ENCODE data around the gene AHR.

AHR gene

DNA sequence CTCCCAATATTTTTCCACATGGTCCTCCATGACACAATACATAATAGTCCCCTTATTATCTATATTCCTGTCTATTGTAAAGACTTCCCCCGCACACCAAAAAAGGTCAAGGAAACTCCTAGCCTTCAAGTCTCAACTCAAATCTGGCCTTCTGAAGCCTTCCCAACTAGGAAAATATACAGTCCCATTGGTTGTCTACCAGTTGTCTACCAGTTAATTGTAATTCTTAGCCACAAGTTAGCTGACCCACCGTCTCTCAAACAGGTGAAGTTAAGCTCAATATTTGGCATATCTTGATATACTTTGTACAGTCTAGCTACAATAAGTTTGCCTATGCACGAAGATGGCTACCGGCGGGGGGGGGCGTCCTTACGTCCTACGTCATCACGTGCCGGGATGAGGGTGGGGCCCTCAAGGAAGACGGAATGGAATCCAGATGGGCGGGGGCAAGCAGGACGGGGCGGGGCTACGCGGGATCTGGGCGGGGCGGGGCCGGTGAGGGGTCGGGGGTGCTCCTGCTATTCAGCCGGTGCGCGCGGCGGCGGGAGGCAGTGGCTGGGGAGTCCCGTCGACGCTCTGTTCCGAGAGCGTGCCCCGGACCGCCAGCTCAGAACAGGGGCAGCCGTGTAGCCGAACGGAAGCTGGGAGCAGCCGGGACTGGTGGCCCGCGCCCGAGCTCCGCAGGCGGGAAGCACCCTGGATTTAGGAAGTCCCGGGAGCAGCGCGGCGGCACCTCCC lies at the start of gene AHR:
TSS of gene AHR (plus strand) at position 551 of the 738 bp plus-strand sequence. CDS start 613 bp downstream, outside the sequence.
- in situ Hi-C loops (cut with HindIII; ENCODE audit: low sequenced_read_pairs), result no loop called here

DNA sequence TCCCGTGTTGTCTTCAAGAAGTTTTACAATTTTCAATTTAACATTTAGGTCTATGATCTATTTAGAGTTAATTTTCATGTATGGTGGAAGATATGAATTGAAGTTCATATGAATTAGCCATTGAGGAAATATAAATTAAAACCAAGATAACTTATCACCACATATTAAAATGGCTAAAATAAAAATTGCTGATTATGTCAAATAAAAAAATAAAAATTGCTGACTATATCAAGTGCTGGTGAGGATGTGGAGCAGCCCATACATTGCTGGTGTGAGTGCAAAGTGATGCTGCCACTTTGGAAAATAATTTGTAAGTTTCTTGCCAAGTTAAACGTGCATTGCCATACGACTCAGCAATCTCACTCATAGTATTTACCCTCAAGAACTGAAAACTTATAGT lies 44.6 kb upstream of the AHR start:
- in situ Hi-C loops (cut with HindIII; ENCODE audit: low sequenced_read_pairs), result no loop called here

DNA sequence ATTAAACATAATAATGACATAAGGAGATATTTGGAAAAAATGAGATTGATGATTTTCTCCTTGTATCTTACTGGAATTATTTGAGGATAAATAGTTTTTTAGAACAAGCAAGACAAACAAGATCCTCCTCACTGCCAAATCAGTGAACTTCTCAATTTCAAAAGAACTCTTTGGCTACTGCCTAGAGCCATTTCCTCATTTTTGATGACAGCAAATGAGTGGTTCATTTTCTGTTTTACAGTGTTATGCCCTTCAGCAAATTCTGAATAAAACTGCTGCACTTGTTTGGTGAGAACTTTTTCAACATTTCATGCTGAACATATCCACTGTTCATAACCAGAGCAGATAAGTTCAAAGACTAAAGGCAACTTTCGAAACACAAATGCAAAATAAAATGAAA lies 42.5 kb upstream of the AHR start:
- in situ Hi-C loops (cut with HindIII; ENCODE audit: low sequenced_read_pairs), result no loop called here

DNA sequence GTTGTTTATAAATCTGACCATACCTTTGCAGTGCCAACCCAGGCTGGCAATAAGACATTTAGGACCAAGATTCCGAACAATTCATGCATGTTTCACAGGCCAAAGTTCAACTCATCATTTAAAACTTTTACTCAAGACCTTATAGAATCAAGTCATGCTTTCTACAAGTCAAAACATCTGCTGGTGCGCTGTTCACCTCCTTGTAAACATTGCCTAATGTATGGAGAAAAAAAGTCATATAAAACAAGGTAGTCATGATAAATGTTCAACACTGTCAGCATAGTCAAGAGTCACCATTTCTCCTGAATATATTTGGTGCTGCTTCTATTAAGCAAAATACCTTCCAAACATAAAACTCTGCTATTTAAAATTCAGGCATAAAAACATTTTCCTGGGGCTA lies 42.1 kb upstream of the AHR start:
- in situ Hi-C loops (cut with HindIII; ENCODE audit: low sequenced_read_pairs), result no loop called here

DNA sequence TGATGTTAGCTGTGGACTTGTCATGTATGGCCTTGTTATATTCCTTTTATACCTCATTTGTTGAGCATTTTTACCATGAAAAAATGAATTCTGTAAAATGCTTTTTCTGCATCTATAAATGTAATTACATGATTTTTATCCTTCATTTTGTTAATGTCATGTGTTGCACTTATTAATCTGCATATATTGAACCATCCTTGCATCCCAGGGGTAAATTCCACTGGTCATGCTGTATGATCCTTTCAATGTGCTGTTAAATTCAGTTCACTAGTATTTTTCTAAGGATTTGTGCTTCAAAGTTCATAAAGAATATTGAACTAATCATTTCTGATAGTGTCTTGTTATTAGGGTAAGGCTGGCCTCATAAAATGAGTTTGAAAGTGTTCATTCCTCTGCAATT lies 31.9 kb upstream of the AHR start:
- in situ Hi-C loops (cut with HindIII; ENCODE audit: low sequenced_read_pairs), result no loop called here

DNA sequence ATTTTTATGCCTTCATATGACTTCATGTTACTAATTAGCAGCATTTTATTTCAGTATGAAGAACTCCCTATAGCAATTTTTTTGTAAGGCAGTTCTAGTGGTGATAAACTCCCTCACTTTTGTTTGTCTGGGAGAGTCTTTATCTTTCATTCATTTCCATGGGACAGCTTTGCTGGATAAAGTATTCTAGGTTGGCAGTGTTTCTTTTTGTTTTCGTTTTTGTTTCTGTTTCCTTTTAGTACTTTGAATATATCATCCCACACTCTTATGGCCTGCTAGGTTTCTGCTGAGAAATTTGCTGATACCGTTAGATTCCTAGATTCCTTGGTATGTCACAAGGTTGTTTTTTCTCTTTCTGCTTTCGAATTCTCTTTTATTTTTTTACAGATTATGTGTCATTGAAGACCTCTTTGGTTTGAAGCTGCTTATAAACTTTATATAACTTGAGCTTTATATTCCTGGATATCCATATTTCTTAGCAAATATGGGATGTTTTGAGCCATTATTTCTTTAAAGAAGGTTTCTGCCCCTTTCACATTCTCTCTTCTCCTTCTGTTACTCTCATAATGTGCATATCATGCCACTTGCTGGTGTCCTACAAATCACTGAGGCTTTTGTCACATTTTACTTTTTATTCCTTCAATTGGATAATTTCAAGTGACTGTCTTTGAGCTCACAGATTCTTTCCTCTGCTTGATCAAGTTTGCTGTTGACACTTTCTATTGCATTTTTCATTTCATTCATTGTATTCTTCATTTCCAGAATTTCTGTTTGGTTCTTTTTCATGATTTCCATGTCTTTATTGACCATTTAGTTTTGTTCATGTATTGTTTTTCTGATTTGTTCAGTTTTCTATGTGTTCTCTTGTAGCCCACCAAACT lies 28.9 kb upstream of the AHR start:
- in situ Hi-C loops (cut with HindIII; ENCODE audit: low sequenced_read_pairs), result no loop called here

DNA sequence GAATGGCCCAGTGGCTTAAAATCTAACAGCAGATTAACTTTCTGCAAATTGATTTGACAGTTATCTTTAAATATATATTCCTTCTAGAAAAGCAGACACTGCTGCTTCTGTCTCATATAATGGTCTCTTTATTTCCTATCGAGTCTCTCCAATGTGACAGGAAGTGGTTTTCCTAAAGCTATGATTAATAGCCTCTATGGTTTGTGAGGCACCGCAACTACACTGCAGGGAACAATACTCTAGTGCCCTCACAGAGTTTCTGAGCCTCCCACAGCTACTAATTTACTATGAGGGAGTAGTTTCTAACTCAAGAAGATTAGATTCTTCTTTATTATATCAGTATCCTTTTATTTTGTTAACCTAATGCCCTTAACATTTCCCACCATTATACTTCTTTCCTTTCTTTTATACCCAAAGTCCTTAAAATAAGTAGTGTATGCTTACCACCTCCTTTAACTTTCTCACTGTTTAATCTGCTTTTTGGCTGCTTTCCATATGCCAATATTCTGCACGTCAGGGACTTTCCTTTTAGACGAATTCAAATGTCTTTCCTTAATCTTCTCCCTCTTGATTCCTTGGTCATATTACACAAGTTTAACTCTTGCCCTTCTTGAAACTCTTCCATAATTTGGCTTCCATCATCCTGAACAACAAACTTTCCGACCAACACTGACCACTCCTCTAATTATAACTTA lies 23.8 kb upstream of the AHR start:
- in situ Hi-C loops (cut with HindIII; ENCODE audit: low sequenced_read_pairs), result no loop called here

DNA sequence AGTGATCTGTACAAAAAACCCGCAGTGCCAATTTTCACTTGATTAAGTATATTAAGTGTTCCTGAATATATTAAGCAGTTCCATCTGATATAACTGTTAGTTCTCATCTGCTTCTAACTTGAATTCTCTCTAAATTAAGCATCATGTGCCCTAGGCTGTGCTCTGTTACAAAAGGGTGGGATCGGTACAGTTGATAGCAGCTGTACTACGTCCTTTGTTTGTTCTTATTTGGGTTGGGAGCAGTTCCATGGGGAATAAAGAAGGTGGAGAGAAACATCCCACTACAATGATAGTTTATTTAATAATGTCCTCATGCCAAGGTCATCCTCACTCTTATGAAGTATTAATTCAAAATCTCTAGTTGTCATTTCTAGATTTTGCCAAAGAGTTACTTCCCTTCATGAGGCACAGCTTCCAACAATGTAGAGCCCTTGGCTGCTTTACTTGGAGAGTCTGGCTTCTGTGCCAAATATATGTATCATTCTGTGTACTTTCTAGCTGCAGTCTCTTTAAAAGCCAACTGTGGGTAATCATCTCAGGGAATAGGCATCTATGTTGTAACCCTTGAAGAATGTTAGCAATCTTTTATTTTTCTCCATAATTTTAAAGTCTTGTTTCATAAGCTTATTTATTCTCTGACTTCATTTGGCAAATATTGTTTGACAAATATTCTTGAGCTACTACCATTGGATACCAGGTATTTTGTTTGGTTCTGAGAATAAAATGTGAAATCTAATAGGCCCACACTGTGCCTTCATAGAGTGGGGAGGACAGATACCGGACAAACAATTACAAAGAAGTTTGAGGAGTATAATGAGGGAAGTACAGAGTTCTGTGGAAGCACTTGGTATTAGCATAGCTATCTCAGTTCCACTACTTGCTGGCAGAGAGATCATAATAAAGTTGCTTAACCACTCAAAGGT lies 22.4 kb upstream of the AHR start:
- in situ Hi-C loops (cut with HindIII; ENCODE audit: low sequenced_read_pairs), result no loop called here

DNA sequence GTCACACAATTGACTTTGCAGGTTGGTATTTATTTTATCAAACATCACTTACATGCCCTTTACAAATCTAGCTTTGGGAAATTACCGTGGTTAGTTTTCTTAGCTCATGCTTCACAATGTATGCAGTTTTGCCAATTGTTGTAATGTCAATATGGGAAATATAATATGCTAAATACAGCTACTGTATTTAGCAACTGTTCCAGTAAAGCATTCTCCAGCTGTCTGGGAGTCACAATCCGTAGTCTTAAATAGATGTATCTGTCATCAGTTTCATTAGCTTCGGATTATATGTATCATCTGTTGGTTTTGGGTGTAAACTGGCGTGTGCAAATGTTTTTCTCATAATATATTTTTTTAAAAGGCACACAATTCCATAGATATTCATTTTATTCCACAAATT lies 19.4 kb upstream of the AHR start:
- in situ Hi-C loops (cut with HindIII; ENCODE audit: low sequenced_read_pairs), result no loop called here

DNA sequence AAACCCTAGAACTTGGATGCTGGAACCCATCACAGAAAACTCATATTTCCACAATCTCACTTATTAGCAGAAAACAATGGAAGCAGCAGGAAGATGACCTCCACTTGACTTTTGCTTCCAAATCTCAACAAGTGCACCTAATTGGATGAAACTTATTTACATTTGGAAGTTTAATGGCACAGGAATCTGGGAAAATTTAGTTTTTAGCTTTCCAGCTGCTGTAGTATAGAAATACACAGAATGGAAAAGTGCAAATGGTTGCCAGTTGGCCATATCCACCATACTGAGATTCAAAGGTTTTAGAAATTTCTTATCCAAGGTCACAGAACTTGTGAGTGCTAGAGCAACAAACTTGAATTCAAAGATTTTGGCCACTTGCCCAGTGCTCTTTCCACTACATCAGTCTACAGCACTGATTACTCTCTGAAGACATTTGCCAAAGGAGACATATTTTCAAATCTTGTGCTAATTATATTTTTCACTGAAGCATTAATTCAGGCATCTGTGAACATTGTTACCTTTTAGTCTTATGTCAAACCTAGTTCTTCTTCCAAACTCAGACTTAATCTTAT lies 9.3 kb upstream of the AHR start:
- in situ Hi-C loops (cut with HindIII; ENCODE audit: low sequenced_read_pairs), result no loop called here

DNA sequence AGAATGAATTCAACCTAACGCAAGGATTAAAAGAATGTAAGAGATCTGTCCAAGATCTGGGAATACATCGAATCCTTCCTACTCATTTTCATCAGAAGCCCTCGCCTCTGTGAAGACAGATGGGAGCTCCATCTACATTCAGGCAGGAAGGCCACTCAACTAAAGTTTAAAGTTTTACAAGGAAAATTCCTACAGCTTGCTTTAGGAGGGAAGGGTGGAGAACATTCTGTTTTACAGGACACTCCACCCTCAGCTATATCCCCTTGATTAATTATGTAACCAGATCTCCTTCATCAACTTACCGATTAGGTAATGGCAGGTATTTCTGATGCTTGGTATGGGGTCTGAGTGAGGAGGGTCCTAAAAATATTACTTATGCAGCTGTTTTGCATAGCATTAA lies 5.6 kb upstream of the AHR start:
- in situ Hi-C loops (cut with HindIII; ENCODE audit: low sequenced_read_pairs), result no loop called here

DNA sequence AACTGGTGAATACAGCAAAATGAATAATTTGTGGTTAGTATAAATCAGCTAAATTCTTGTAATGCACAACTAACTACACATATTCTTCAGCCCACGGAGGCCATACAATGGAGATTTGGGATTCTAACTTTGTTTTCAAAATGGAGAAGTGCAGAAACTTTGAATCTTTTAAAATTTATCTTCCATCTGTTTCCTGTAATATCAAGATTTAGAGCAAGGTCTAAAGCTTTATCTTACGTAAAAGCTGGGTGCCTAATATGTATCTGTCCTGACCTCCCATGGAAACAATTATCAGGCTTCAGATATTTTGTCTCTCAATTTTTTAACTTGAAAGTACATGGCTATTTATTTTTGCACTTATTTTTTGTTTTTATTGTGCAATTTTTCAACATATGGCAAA lies 5.0 kb upstream of the AHR start:
- in situ Hi-C loops (cut with HindIII; ENCODE audit: low sequenced_read_pairs), result no loop called here

DNA sequence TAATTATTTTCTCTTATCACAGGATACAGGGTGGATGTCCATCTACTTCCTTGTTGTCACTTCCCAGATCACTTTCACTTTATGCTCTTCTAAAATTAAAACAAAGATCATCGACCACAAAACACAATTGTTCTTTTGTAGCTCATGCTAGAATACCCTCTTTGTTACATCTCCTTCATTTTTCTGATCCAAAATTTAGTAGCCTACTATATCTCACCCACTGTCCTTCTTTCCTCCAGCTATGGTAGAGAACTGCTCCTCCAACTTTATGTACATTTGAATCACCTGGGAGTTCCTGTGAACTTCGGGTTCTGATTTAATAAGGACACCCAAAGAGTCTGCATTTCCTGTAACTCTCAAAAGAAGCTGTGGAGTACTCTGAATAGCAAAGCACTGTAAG lies 1.2 kb upstream of the AHR start:
- in situ Hi-C loops (cut with HindIII; ENCODE audit: low sequenced_read_pairs), result no loop called here

DNA sequence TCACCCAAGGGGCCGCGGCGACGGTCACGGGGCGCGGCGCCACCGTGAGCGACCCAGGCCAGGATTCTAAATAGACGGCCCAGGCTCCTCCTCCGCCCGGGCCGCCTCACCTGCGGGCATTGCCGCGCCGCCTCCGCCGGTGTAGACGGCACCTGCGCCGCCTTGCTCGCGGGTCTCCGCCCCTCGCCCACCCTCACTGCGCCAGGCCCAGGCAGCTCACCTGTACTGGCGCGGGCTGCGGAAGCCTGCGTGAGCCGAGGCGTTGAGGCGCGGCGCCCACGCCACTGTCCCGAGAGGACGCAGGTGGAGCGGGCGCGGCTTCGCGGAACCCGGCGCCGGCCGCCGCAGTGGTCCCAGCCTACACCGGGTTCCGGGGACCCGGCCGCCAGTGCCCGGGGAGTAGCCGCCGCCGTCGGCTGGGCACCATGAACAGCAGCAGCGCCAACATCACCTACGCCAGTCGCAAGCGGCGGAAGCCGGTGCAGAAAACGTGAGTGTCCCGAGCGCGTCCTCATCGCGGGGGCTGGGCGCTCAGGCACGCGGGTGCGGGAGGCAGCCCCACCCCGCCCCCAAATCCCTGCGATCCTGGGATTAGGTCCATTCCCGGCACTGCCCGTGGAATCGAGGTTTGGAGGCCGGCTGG lies 509 bp downstream of the AHR start:
- in situ Hi-C loops (cut with HindIII; ENCODE audit: low sequenced_read_pairs), result no loop called here

DNA sequence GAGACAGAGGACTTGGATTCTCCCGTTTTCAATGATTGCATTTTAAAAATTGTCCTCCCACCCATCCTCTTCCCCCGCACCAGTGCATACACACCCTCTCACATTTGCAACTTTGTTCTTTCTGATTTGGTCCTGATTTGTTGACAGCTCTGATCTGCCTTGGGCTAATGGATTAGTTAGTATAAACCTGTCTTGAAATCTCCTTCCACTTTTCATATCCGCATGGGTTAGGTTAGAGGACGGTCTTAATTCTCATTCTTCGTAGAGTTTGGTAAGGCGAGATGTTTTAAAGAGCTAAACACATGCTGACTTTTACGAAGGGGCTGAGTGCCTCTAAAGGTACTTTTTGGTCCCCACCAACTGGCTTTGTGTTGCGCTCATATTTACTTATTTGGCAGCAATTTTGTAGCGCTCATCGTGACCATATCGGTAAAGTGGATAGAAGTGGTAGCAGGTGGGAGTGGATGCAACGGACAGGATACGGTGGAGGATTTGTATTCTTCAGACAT lies 1.1 kb downstream of the AHR start:
- in situ Hi-C loops (cut with HindIII; ENCODE audit: low sequenced_read_pairs), result no loop called here

DNA sequence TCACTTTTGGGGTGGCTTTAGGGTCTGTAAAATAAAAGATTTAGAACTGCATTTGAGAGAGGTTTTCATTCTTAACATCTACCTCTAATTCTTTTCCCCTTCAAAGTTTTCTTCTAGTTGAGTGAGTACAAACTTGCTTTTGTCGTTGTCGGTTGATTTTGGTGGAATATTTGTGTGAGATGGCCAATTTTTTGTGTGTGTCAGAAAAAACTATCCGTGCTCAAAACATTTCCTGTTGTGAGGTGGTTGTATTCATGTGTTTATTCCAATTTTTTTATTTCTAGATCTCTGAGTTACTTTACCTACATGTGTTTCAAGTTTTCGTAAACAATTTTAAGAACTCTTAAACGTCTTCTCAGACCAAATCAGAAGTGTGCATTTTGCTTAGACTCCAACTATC lies 1.6 kb downstream of the AHR start:
- in situ Hi-C loops (cut with HindIII; ENCODE audit: low sequenced_read_pairs), result no loop called here

DNA sequence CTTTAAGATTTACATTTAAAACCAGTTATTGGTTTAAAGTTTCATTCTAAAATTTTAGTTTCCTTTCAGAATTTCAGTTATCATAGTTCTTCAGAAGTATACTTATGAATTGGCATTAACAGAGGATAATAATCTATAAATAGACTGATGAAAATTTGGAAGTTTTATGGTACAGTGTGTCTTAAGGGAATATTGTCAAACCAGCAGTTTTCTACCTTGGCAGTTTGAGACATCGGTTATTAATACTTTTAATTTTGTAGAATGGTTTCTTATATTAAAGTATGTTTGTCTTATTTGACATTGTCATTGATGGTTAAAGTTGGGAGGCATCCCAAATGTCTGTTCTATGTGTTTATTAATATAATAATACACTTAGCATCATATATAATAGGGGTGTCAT lies 2.0 kb downstream of the AHR start:
- in situ Hi-C loops (cut with HindIII; ENCODE audit: low sequenced_read_pairs), result no loop called here

DNA sequence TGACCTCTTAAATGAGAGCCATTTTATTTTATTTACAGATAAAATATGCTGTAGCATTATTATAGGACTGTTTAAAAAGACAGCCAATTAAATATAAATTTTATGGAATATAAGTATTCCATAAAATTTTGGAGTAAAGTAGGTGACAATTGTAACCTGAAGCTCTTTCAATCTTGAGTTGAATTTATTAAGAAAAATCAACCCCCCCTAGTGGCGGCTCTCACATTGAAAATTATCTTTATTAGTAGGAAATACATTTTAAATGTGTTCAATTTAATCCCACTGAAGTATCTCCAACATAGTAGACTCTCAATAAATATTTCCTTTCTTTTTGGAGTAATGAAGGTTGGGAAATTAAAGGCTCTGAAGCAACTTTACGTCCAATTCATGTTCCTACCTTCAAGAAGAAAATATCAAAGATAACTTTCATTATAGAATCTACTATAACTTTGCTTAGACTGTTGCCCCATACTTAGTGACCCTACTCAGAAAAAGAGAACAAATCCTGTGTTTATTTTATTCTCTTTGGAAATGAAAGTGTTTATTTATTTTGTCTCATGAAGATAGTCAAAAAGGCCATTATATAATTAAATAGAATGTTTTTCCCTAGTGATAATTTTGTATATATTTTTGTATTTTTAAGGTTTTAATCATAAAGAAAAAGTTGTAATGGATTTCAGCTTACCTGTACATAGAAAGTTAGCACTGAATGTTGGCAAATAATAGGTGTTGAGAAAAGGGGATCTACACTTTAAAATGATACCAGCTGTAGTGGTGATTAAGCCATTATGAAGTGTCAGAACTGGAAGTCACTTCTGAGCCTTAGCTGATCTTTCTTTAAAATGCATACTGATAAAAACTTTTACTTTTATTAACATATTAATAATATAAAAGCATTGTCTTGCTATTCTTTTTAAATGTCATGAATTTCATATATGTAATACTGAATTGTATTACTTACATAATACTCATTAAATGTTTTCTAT lies 3.3 kb downstream of the AHR start:
- in situ Hi-C loops (cut with HindIII; ENCODE audit: low sequenced_read_pairs), result no loop called here

All from DLD1 (cell line).